Stimulated activated CD4-positive, alpha-beta T cell treated with anti-CD3 and anti-CD28 coated beads, Interleukin-1b, Interleukin-23, amount 100 ng/mL, for 24 hours (primary cell): ENCODE data around the gene FGD3.
"Not testable (repeated sequence)": the region's sequence is repeated elsewhere in the genome, so short reads cannot be mapped to it uniquely, and the experiment has no call there.

Experiments used
- DNase-seq, 4 experiments: peaks; one replicate each; pipeline ENCODE4 v3.0.0-alpha.2; 2020; ENCODE audit warnings: low read depth in 4 of 4, low spot score in 1 of 4

Gene FGD3, protein sequence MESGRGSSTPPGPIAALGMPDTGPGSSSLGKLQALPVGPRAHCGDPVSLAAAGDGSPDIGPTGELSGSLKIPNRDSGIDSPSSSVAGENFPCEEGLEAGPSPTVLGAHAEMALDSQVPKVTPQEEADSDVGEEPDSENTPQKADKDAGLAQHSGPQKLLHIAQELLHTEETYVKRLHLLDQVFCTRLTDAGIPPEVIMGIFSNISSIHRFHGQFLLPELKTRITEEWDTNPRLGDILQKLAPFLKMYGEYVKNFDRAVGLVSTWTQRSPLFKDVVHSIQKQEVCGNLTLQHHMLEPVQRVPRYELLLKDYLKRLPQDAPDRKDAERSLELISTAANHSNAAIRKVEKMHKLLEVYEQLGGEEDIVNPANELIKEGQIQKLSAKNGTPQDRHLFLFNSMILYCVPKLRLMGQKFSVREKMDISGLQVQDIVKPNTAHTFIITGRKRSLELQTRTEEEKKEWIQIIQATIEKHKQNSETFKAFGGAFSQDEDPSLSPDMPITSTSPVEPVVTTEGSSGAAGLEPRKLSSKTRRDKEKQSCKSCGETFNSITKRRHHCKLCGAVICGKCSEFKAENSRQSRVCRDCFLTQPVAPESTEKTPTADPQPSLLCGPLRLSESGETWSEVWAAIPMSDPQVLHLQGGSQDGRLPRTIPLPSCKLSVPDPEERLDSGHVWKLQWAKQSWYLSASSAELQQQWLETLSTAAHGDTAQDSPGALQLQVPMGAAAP

DNA sequence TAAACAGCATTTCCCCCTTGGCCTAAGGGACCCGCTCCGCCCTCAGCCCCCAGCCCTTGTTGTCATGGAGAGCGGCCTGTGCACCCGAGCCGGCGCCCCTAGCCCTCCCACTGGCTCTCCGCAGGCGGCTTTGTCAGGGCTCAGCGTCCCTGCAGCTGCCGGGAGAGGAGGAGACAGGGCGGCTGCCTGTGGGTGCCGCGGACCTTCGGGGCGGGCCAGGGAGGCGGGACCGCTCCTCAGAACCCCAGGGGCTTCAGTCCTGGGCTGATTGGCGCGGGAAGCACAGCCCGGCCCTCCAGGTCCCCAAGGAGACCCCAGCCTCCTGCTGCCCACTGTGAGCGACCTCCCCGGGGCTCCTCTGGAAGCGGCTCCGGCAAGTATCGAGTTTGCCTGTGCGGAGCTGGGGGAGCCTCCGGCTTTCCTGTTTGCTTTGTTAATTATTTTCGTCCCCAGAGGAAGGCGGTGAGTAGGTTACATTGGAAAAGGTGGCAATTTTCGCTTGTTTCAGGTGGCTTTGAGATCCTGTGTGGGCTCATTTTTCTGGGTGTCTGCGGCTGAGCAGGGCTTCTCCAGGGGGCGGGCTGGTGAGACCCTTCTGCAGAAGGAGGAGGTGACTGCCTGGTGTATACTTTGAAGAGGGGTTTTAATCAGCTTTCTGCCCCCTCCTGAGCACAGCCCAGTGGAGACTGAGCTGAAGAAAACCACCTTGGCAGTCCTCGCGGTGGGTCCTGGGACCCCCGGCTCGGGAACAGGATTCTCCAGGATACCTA is at the start of gene FGD3:
Gene FGD3 (plus strand): TSS at position 256 of the 770 bp plus-strand sequence. CDS start 28,734 bp downstream, outside the sequence.
- DNase-seq: no peak

DNA sequence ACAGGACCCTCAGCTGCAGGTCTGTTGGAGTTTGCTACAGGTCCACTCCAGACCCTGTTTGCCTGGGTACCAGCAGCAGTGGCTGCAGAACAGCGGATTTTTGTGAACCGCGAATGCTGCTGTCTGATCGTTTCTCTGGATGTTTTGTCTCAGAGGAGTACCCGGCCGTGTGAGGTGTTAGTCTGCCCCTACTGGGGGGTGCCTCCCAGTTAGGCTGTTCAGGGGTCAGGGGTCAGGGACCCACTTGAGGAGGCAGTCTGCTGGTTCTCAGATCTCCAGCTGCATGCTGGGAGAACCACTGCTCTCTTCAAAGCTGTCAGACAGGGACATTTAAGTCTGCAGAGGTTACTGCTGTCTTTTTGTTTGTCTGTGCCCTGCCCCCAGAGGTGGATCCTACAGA is 42.2 kb upstream of the FGD3 start:
- DNase-seq: not testable (repeated sequence)

DNA sequence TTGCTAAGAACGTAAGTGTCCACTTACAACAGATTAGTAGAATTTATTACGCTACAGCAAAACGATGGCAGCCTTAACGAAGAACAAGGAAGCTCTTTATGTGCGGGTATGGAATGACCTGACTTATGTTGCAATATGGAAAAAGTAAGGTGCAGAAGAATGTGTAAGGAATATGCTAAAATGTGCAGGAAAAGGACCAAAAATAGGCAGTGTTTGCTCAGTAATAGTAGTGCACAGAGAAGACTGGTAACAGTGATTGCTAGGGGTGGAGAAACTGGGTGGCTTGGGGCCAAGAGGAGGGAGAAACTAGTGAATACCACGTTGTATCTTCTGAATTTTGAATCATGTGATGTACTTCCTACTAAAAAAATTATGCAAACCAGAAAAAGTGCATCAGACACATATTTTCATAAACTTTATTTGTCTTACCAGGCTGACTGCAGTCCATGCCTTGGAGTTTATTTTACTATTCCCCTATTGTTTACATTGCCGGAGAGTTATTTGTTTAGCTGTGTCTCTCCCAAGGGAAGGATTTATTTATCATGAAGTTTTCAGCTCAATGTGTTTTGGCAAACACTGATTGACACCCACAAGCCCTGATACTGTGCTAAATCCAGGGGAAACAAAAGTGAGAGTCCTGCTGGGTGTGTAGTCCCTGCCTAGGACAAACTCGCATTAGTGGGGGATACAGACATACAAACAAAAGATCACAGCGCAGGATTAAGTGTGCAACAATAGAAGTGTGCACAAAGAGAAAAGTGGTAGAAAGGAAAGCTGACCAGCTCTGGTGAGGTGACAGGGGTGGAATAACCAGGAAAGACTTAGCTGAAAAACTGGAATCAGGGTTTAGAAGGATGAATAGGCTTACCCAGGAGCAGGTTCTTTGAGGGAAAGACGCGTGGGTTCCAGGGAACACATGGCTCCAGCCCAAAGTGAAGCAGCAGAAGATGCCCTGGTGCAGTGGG is 35.5 kb upstream of the FGD3 start:
- DNase-seq: no peak

DNA sequence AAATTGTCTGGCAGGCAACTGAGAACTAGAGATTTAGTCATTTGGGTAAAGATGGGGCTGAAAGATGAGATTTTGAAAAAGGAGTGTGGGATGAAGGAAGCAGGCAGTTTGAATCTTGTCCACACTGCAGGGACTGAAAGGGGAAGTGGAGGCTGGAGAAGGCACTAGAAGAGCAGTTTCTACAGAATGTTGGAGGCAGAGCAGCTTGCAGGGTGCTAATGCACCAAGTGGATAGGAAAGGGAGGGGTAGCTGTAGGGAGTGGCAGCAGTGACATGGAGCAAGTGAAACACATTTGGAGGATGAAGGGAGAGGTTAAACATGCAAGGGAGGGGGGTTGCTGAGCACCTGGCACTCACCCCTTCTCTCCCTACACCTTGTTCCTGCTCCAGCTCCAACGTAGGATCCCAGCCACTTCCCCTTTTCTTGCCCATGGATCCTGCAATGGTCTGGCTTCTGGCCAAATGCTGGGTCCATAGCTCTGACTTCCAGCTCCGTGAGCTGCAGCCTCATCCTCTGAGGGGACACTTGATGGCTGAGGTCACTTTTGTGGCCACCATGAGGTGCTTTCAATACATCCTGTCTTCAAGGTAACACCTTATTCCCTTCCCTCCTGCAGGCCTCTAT is 30.0 kb upstream of the FGD3 start:
- DNase-seq: no peak

DNA sequence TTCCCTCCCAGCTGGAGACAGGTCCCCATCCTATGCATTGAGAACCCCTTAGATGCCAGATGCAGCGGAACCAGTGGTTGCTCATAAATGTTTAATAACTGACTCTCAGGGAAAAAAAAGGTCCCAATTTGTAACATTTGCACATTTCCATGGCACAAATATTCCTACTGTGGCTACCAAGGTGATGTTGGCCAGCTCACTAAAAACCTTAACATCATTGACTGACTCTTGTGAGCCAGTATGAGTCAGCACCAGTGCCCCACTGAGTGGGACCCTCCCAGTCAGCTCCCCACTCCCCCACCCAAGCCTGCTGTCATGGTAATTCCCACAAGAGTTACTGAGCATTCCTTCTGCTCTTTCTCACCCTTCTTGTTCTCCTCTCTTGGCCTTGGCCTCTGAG is 26.9 kb upstream of the FGD3 start:
- DNase-seq: no peak

DNA sequence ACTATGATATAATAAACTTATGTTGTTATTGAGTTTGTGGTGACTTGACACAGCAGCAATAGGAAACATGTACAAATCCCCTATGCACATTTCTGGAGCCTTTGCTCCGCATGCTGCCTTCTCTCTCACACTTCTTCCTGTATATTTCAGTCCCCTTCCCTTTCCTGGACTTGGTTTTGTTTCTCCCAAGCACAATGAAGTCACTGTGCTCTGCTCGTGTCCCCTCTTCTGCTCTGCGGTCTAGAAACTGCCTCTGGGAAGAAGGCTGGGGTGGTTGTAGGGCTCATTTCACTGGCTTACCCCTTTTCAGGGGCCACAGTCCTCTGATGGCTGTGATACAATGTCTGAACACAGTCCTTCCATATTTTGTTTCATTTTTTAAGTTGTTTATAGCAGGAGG is 15.7 kb upstream of the FGD3 start:
- DNase-seq: no peak

DNA sequence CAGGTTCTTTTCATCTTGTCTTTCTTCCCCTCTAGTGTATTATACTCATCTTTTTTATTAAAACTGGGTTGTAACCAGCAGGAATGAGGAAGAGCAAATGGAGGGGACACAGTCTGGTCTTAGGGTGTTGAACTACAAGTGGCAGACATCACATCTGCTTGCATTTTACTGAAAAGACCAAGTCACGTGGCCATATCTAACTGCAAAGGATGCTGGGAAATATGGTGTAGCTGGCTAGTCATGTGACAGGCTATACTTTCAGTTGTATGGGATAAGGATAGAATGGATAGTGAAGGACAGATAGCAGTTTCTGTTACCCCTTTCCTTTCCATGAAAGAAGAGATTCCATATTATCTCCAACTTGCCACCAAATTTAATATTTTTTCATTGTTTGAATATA is 13.0 kb upstream of the FGD3 start:
- DNase-seq: no peak

DNA sequence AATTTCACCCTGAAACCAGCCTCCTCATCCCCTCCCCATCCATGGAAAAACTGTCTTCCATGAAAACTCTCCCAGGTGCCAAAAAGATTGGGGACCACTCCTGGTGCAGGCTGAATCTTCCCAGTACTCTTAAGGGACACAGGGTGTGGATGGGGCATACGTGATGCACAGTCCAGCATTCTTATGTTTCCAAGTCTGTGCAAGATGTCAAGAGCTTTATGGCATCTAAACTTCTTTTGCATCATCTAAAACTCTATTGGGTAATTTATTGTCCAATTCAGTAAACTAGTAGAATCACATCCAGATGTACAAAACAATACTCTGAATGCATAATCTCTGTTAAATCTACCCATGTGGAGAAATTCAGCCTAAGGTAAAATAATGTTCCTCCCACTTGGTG is 9.3 kb upstream of the FGD3 start:
- DNase-seq: no peak

DNA sequence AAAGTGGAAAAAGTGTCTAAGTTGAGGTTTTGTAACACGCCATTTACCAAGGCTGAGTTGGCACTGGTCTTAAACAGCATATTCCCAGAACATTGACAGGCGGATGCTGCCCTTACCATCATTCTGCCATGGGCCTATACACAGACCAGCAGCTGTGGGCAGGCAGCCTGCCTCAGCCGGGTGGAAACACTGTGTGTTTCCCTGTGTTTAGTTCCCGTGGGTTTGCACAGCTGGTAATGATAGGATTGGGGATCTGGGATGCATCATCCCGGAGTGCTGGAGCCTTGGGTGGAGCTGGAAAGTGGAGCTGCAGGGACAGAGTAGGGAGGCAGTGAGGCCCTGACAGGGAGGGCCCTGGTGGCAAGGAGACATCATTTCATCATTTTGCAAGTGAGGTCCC is 5.5 kb upstream of the FGD3 start:
- no peak for DNase-seq

DNA sequence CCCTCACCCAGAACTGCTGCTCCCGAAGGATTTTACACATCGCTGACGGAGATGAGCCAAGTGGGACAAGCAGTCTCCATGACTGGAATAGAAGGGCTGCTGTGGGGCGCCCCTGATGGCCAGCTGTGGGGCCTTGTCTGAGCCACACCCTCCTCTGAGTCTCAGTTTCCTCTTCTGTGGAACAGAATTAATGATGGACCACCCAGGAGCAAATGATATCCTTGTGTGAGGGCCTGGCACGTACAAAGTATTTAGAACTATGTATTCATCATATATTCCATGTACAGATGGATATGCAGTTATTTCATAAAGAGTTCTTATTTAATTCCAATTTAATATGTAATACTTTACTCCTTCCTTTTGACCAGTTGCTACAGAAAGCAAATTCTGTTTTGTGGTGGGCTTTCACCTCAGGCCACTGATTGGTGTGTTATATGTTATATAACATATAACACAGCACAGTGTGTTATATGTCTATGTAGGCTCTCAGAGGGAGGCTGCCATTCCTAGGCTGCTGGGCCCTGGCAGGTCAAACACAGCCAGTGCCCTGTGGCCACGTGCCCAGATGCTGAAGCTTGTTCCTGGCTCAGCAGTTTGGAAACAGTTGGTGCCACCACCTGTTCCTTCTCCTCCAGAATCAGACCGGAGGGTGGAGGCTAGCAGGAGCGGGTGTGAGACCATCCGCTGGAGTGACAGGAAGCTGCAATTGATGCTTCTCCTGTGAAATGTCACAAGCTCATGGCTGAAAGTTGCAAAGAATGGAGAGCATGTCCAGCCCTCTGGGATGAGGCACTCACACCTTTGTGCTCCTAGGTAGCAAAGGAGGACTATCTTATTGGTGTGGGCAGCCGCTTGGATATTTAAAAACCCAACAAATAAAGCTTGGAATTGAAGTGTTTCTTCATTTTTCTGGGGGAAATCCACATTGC is 4.4 kb upstream of the FGD3 start:
- no peak for DNase-seq

DNA sequence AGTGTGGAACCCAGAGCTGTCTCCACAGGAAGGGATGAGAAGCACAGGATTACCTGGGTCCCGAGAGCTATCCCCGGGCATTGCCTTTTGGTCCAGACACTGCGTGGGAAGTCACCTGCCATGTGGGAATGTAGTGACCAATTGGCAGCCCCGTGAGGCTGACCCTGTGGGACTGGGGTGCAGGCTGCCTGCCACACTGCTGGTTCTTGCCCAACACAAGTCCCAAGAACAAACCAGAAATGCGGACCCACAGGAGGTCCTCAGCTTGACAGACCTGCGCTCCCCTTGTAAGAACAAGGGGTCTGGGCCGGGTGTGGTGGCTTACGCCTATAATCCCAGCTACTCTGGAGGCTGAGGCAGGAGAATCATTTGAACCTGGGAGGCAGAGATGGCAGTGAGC is 2.4 kb upstream of the FGD3 start:
- no peak for DNase-seq

DNA sequence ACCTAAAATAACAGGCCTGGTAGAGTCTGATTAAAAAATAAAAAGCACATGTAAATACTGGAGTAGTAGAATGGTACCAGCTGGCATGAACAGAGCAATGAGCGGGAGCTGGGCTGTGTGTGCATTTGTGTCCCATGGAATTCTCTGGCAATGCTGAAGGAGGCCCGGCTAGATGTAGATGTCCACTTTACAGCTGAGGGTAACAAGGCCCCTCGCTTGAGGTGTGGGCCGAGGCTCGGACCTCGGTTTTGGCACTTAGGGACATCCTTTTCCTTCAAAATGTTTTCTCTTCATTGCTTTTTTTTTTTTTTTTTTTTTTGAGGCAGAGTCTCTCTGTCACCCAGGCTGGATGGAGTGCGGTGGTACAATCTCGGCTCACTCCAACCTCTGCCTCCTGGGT is 1.5 kb upstream of the FGD3 start:
- DNase-seq: no peak

DNA sequence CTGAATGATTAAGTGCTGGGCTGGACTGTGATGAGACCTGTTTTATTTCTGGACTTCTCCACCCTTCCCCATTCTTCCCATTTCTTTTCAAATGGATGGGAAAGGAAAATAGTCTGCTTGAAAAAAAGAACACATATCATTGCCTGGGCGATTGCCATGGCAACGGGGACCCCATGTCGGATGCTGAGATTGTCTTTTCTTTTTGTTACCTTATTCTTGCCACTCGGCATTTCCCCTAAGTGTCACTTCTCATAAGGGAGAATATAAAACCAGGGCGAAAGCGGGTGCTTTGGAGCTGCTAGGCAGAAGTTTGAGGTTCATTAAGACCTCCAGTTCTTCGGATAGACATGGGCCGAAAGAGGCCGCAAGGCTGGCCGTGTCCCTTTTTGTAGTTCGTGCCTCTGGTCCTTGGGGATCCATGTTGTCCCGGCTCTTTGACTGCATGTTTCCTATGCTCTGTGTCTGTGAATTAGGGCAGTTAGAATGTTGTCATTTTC is 763 bp downstream of the FGD3 start:
- DNase-seq: no peak

DNA sequence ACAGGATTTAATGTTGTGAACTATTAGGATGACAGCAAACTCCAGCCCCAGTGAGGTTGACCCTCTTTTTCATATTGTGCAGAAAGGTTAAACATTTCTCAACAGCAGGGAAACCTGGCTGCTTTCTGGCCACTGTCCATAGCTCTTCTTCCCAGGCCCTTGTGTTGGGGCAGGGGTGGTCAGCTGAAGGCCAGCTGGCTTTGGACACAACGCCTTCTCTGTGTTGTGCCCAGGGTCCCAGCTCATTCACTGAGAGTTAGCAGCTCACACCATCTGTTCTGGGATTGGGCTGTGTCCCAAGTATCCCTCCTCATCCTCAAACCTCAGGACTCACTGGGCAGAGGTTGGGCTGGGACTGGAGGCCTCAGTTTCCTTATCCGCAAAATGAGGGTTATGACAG is 1.3 kb downstream of the FGD3 start:
- DNase-seq: no peak

DNA sequence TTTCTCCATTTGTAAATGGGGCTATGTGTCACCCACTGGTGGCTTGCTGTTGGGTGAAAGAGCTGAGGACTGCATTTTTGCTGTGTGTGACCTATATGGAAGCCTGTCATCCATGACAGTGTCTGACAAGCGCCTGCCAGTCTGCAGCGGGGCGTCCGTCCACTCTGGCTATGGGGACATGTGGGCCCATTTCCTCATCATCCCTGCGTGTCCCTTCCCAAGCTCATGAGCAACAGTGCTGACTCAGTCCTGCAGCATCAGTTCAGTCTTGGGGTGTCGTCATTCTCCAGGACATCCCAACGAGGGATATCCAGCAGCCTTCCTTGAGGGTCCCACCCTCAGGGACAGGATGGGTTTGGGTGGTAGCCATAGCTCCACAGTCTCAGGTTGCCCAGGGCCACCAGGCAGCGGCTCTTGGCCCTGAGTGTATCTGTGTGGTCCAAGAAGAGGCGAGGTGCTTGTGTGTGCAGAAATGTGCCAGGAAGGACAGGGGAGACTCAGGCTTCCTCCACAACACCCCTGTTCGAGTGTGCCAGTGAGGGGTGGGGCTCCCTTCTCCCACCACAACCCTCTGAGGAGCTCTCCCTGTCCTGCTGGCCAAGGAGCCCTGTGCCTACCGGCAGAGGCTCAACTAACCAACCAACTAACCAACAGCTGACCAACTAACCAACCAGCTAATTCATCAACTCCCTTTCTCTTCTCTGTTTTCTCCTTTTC is 2.1 kb downstream of the FGD3 start:
- no peak for DNase-seq

DNA sequence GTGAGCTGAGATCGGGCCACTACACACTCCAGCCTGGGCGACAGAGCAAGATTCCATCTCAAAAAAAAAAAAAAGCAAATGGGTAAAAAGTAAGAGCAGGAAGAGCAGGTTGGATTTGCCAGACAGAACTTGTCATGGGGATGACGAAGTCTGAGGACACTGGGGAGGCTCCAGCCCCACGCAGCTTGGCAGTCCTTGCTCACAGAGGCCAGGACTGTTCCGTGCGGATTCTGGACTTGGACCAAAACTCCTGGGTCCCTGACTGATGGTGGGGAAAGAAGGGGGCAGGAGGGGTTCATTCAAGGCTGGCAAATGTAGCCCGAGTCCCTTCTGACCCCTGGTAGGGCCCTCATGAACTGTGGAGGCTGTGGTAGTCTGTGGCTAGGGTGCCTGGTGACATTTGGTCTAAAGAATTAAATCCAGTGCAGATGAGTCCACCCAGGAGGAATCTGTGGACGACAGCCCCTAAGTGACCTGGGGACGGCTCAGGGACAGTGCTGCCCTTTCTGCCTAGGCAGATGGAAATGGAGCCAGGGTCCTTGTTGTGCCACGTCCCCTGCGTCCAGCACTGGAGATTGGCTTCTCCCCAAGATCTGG is 3.1 kb downstream of the FGD3 start:
- no peak for DNase-seq

DNA sequence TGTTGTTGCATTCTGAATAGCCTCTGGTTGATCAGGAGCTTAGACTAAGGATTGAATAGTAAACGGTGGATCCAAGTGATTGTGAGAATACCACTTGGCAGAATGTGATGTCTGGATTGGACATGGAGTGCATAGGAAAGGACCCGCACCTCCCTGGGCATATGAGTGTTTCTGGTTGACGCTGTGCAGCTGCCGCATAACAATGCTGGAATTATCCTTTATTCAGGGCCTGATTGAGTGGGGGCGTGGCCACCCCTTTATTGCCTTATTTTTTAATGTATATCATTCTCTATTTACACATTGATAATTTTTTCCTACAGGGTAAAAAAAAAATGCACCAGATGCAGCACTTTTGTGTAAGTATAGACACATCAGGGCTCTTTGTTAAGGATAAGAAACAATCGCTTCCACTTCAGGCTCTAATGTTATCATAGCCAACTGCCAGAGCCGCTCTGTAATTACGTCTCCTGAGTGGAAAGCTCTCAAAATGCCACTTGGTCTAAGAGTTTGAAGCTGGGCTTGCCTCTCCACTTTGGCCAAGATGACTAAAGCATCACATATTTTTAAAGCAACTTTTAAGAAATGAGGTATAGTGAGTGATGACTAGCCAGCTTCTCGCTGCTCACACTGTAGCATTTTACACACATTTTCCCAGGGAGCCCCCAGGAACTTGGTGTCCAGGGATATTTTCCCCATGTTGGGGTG is 5.7 kb downstream of the FGD3 start:
- no peak for DNase-seq
